GM23338 (cell line): ENCODE results near the gene ZNF496. TPM values are rescaled to one million over a fixed set of nuclear protein-coding genes. Genes with fewer than 3 reads are reported as not detected.

ENCODE experiments used
- ATAC-seq: fragments of 200-7000 bp; cut with Tn5 transposase; 3 replicates; pipeline ENCODE4 v1.9.1; 2020
- DNase-seq: peaks from one replicate; pipeline ENCODE4 v3.0.0-alpha.2; 2015; ENCODE audit warnings: low spot score
- H2AFZ ChIP-seq: fragments of 200-600 bp; sonication (generic); 2 replicates; pipeline ENCODE4 v1.8.0; 2016; ENCODE audit warnings: antibody characterized with exemption, mild to moderate bottlenecking, moderate library complexity
- H3F3A ChIP-seq: fragments of 200-600 bp; sonication (generic); replicated peaks from 2 replicates; pipeline ENCODE4 v1.8.0; 2017; ENCODE audit warnings: antibody characterized with exemption, mixed run types, low read depth
- H3K27ac ChIP-seq: fragments of 200-600 bp; sonication (generic); 2 replicates; pipeline ENCODE4 v1.6.1; 2016; ENCODE audit warnings: low read depth
- H3K27me3 ChIP-seq: fragments of 200-600 bp; sonication (generic); 2 replicates; pipeline ENCODE4 v1.8.0; 2016; ENCODE audit warnings: mild to moderate bottlenecking, mixed run types, moderate library complexity; ENCODE audit not compliant: insufficient read depth
- H3K36me3 ChIP-seq: fragments of 200-600 bp; sonication (generic); 2 replicates; pipeline ENCODE4 v1.8.0; 2016; ENCODE audit warnings: mild to moderate bottlenecking; ENCODE audit not compliant: insufficient read depth
- H3K4me1 ChIP-seq: fragments of 200-600 bp; sonication (generic); 2 replicates; pipeline ENCODE4 v1.8.0; 2016; ENCODE audit warnings: mild to moderate bottlenecking, moderate library complexity; ENCODE audit not compliant: insufficient read depth
- H3K4me2 ChIP-seq: fragments of 200-600 bp; sonication (generic); 2 replicates; pipeline ENCODE4 v1.7.1; 2017; ENCODE audit warnings: mixed run types
- H3K4me3 ChIP-seq: fragments of 200-600 bp; sonication (generic); 2 replicates; pipeline ENCODE4 v1.6.1; 2016; ENCODE audit warnings: mixed run types
- H3K79me2 ChIP-seq: fragments of 200-600 bp; sonication (generic); replicated peaks from 2 replicates; pipeline ENCODE4 v1.8.0; 2017; ENCODE audit warnings: mild to moderate bottlenecking; ENCODE audit not compliant: insufficient read depth
- H3K9me2 ChIP-seq: fragments of 200-600 bp; sonication (generic); 2 replicates; pipeline ENCODE4 v1.8.0; 2017; ENCODE audit not compliant: insufficient read depth
- H4K20me1 ChIP-seq: fragments of 200-600 bp; sonication (generic); replicated peaks from 2 replicates; pipeline ENCODE4 v1.8.0; 2017; ENCODE audit warnings: mild to moderate bottlenecking; ENCODE audit not compliant: insufficient read depth
- H3K27ac Mint-ChIP-seq: 2 replicates; pipeline ENCODE4 v1.8.0; 2020; ENCODE audit warnings: inconsistent platforms, mild to moderate bottlenecking, moderate library complexity, mixed read lengths
- H3K27me3 Mint-ChIP-seq: 3 replicates; pipeline ENCODE4 v1.8.0; 2022; ENCODE audit warnings: low read depth, mild to moderate bottlenecking, moderate library complexity, mixed read lengths, inconsistent platforms; ENCODE audit not compliant: insufficient read depth, poor library complexity
- H3K36me3 Mint-ChIP-seq: 3 replicates; pipeline ENCODE4 v1.8.0; 2021; ENCODE audit warnings: low read depth, mild to moderate bottlenecking, inconsistent platforms, moderate library complexity, mixed read lengths
- H3K4me1 Mint-ChIP-seq: 3 replicates; pipeline ENCODE4 v1.8.0; 2020; ENCODE audit warnings: mild to moderate bottlenecking, inconsistent platforms, mixed read lengths
- H3K4me3 Mint-ChIP-seq: 3 replicates; pipeline ENCODE4 v1.8.0; 2021; ENCODE audit warnings: moderate library complexity, mild to moderate bottlenecking, inconsistent platforms, mixed read lengths
- H3K9me3 Mint-ChIP-seq: 3 replicates; pipeline ENCODE4 v1.8.0; 2020; ENCODE audit warnings: moderate library complexity, mild to moderate bottlenecking, inconsistent platforms, mixed read lengths
- CREB1 ChIP-seq: fragments of 250-450 bp; sonication (Bioruptor Pico); IDR thresholded peaks from 2 replicates; pipeline ENCODE4 v1.5.0; 2020; ENCODE audit warnings: low read depth, mild to moderate bottlenecking, moderate library complexity
- EZH2 ChIP-seq: fragments of 200-600 bp; sonication (generic); IDR thresholded peaks from one replicate; pipeline ENCODE4 v1.8.0; 2017; ENCODE audit warnings: antibody characterized with exemption, mild to moderate bottlenecking, low read depth; ENCODE audit not compliant: unreplicated experiment
- EZH2phosphoT487 ChIP-seq: fragments of 200-600 bp; sonication (generic); IDR thresholded peaks from one replicate; pipeline ENCODE4 v1.8.1; 2018; ENCODE audit warnings: antibody characterized with exemption; ENCODE audit not compliant: unreplicated experiment
- JUNB ChIP-seq: IDR thresholded peaks from one replicate; pipeline ENCODE4 v1.6.1; 2016; ENCODE audit warnings: antibody characterized with exemption; ENCODE audit not compliant: unreplicated experiment
- NANOG ChIP-seq: IDR thresholded peaks from 2 replicates; pipeline ENCODE4 v1.6.1; 2016; ENCODE audit warnings: antibody characterized with exemption, borderline replicate concordance
- REST ChIP-seq: IDR thresholded peaks from one replicate; pipeline ENCODE4 v1.6.1; 2018; ENCODE audit warnings: antibody characterized with exemption; ENCODE audit not compliant: unreplicated experiment
- STAT1 ChIP-seq: IDR thresholded peaks from one replicate; pipeline ENCODE4 v1.6.1; 2016; ENCODE audit warnings: antibody characterized with exemption; ENCODE audit not compliant: unreplicated experiment
- ZNF114 ChIP-seq: fragments of 250-450 bp; sonication (Bioruptor Pico); IDR thresholded peaks from 2 replicates; pipeline ENCODE4 v1.5.0; 2020; ENCODE audit warnings: mild to moderate bottlenecking, moderate library complexity
- ZNF331 ChIP-seq: fragments of 250-450 bp; sonication (Bioruptor Pico); IDR thresholded peaks from 2 replicates; pipeline ENCODE4 v1.5.0; 2020; ENCODE audit warnings: low read depth, mild to moderate bottlenecking, moderate library complexity
- polyA plus RNA-seq: library from polyadenylated mRNA; unstranded; fragments of >200 nt; fragmentation: Nextera tagmentation; extraction: Ambion mirVana; gene quantifications from 2 replicates; pipeline ENCODE4 v1.2.1, GENCODE V29; 2016
- total RNA-seq: library from RNA; depleted of rRNA; stranded (reverse); fragments of >200 nt; shearing (Covaris generic); gene quantifications from 2 replicates; pipeline ENCODE4 v1.2.3, GENCODE V29; 2014

The ZNF496 gene
- total and polyA plus RNA-seq, 2 experiments from 2014 or later = 22.0 to 127 TPM

- Mint-ChIP-seq H3K4me3 (peak overlapping the region; percentile 10; the same call in 2 of the 3 replicates), H3K4me1 (peaks cover 54% of the 10 kb centered on the region), H3K9me3 (no peaks in the 10 kb centered on the region; the same call in 1 of the 3 replicates), H3K27me3 (peaks cover 13% of the 10 kb centered on the region), H3K36me3 (peaks cover 65% of the 10 kb centered on the region), H3K27ac (peak overlapping the region; percentile 76)
- no peaks in the 10 kb centered on the region; the same call in 1 of the 2 replicates for H3K27me3 ChIP-seq
- TF ChIP-seq STAT1 (no peak), CREB1 (CRISPR knock-in tag) (no peak), JUNB (no peak), EZH2phosphoT487 (no peak), ZNF331 (CRISPR knock-in tag) (no peak), EZH2 (no peak), ZNF114 (CRISPR knock-in tag) (no peak)
- H3F3A ChIP-seq = no peaks in the 10 kb centered on the region
- H3K9me2 ChIP-seq = no peaks in the 10 kb centered on the region
- no peak overlapping the region for H2AFZ ChIP-seq
- peaks cover 18% of the 10 kb centered on the region for H3K36me3 ChIP-seq
- H3K4me1 ChIP-seq = peaks cover 50% of the 10 kb centered on the region
- peak overlapping the region; percentile 96; the same call in 1 of the 2 replicates for H3K4me2 ChIP-seq
- no peak overlapping the region for H3K27ac ChIP-seq
- peak overlapping the region; percentile 13; the same call in 1 of the 2 replicates for H3K4me3 ChIP-seq
- ATAC-seq (no peak), DNase-seq (no peak)
- peaks cover 79% of the 10 kb centered on the region for H3K79me2 ChIP-seq
- peaks cover 63% of the 10 kb centered on the region for H4K20me1 ChIP-seq
These were observed 6.3 kb upstream of the ZNF496 start for GRCh38 chr1:247337961-247338360.

DNA sequence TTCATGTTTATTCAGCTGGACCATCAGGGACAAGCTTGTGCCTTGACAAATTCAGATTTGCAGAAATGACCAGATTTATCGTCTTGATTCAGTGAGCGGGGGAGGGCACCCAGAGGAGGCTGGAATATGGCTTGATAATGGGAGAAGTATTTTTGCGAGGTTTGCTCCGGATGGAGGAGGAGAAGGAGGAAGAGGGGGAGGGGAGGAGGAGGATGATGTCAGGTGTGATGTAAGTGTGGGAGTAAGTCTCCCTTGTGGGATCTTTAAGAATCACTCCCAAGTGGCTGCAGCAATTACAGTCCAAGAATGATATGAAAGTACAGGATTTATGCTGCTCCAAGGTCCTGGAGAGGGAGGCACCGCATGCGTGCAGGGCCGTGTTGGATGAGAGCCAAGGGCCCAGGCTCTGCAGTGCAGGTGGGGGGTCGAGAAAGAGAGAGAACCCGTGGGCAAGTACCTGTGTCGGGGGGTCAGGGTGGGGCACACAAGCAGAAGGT, 5.6 kb upstream of the ZNF496 start:
- H3K36me3 Mint-ChIP-seq = peaks cover 63% of the 10 kb centered on the region
- Histone ChIP-seq H3K4me1 (peaks cover 51% of the 10 kb centered on the region), H3F3A (no peaks in the 10 kb centered on the region), H3K4me3 (peak overlapping the region; percentile 13; the same call in 1 of the 2 replicates), H3K27me3 (no peaks in the 10 kb centered on the region; the same call in 1 of the 2 replicates), H3K4me2 (peak overlapping the region; percentile 96), H4K20me1 (peaks cover 63% of the 10 kb centered on the region), H3K79me2 (peaks cover 86% of the 10 kb centered on the region), H3K9me2 (no peaks in the 10 kb centered on the region), H3K27ac (no peak overlapping the region), H2AFZ (no peak overlapping the region), H3K36me3 (peaks cover 18% of the 10 kb centered on the region)
- H3K9me3 Mint-ChIP-seq = no peaks in the 10 kb centered on the region; the same call in 1 of the 3 replicates
- peaks cover 52% of the 10 kb centered on the region for H3K4me1 Mint-ChIP-seq
- TF ChIP-seq NANOG (no peak), ZNF331 (CRISPR knock-in tag) (no peak), EZH2 (no peak), EZH2phosphoT487 (no peak)
- no peak for ATAC-seq
- H3K27ac Mint-ChIP-seq = peak overlapping the region; percentile 76
- no peak for DNase-seq
- peaks cover 17% of the 10 kb centered on the region for H3K27me3 Mint-ChIP-seq
- H3K4me3 Mint-ChIP-seq = peak overlapping the region; percentile 10; the same call in 2 of the 3 replicates

DNA sequence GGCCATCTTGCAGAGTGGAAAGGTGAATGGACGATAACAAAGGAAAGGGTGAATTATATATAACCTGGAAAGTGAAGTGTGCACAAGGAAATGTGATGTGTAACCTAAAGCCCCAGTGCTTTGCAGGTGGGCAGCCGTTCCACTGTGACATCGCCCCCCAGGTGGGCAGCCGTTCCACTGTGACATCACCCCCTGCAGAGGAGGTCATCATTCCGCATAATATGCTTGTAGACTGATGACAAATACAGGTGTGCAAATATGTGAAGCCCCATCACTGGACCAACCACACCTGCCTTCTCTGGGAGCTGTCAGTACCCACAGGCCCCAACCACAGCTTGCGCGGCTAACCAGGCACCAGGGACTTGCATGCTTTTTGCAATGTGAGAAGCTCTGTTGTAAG, 4.7 kb upstream of the ZNF496 start:
- Mint-ChIP-seq H3K4me3 (peak overlapping the region; percentile 28; the same call in 2 of the 3 replicates), H3K4me1 (peaks cover 52% of the 10 kb centered on the region), H3K27me3 (peaks cover 17% of the 10 kb centered on the region), H3K27ac (no peak overlapping the region; the same call in 1 of the 2 replicates), H3K36me3 (peaks cover 60% of the 10 kb centered on the region), H3K9me3 (no peaks in the 10 kb centered on the region; the same call in 1 of the 3 replicates)
- peaks cover 18% of the 10 kb centered on the region for H3K36me3 ChIP-seq
- no peak overlapping the region for H2AFZ ChIP-seq
- no peaks in the 10 kb centered on the region for H3K9me2 ChIP-seq
- H3K4me1 ChIP-seq = peaks cover 51% of the 10 kb centered on the region
- no peaks in the 10 kb centered on the region; the same call in 1 of the 2 replicates for H3K27me3 ChIP-seq
- peaks cover 63% of the 10 kb centered on the region for H4K20me1 ChIP-seq
- ATAC-seq (no peak), DNase-seq (no peak)
- H3F3A ChIP-seq = no peaks in the 10 kb centered on the region
- H3K79me2 ChIP-seq = peaks cover 84% of the 10 kb centered on the region
- H3K4me2 ChIP-seq = peak overlapping the region; percentile 96
- H3K27ac ChIP-seq = peak overlapping the region; percentile 69; the same call in 1 of the 2 replicates
- peak overlapping the region; percentile 41; the same call in 1 of the 2 replicates for H3K4me3 ChIP-seq
- TF ChIP-seq ZNF114 (CRISPR knock-in tag) (no peak), REST (no peak), ZNF331 (CRISPR knock-in tag) (no peak)
